ENCODE data around the gene CDC42BPA.

CDC42BPA gene

DNA sequence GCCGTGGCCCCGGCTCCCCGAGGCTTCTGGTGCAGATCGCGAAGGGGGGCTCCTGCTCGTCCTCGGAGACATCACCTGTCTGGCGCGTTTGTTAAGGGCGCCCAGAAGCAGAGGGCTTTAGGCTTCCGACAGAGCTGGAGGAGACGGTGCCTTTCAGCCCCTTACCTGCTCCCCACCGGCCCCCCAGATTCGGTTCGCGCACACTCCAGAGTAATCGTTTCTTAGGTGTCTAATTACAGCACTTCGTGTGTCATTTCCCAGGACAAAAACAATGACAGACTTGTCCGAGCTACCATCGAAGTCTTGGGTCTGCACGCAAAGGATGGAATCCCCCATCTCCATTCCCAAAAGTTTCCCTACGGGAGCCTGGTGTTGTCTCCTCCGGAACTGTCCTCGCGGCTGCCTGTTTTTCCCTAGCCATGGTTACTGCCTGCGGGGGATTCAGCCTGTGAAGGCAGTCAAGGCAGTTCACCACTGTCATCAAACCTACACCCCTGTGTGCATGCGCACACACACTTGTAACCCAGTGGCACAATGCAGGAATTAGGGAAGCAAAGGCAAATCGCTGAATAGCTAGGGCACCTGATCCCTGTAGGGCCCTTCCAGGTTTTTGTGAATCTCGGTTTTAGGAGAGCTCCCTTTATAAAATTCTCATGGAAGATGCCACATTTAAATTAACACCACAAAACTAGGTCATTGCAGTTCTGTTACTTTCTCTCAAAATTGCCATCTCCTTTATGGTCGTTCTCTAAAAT lies 738 bp upstream of the CDC42BPA start:
- H3K27ac ChIP-seq = peak overlapping the region; percentile 83
- TF ChIP-seq, protein P1, sequence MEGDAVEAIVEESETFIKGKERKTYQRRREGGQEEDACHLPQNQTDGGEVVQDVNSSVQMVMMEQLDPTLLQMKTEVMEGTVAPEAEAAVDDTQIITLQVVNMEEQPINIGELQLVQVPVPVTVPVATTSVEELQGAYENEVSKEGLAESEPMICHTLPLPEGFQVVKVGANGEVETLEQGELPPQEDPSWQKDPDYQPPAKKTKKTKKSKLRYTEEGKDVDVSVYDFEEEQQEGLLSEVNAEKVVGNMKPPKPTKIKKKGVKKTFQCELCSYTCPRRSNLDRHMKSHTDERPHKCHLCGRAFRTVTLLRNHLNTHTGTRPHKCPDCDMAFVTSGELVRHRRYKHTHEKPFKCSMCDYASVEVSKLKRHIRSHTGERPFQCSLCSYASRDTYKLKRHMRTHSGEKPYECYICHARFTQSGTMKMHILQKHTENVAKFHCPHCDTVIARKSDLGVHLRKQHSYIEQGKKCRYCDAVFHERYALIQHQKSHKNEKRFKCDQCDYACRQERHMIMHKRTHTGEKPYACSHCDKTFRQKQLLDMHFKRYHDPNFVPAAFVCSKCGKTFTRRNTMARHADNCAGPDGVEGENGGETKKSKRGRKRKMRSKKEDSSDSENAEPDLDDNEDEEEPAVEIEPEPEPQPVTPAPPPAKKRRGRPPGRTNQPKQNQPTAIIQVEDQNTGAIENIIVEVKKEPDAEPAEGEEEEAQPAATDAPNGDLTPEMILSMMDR (conservative IDR thresholded peaks at IDR 0.05) = no peak

DNA sequence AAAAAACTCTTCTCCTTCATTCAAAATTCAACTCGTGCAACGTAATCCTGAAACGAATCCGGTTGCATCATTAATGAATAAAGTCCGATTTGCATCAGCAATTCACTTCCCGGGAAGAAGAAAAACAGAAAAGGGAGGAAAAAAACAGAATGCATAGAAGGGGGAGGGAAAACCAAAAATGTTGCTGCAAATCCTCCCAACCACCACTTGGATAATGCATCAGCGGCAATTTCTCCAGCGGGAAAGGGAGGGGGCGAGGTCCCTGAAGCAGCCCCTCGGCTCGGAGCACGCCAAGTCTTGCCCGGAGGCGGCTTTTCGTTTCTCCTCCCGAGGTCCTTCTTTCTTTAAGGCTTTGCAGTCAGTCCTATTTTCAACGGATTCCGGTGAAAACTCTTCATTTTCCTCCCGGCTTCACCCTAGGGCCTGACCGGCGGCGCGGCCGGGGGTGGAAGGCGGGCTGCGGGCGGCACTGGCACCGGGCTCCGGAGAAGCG lies 723 bp downstream of the CDC42BPA start:
- TF ChIP-seq, protein P1 (conservative IDR thresholded peaks at IDR 0.05) = no peak
- H3K27ac ChIP-seq = peak overlapping the region; percentile 83

DNA sequence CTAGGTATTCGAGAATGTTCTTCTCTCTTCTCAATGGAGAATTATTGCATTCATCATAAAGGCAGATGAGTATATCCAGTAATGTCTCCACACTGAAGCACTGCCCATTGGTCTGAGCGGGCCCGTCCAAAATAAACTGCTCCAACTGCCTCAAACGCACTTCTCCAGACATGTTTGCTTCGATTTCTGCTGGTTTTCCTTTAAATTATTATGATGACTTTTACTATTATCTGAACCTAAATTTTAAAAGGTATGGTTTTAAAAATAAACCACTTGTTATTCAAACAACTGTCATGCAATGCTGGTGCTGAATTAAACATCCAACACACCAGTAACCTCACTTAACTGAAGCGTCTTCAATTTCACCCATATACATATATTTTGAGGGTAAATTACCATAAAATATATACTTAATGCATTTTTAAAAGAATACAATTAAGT lies 1.3 kb downstream of the CDC42BPA start:
- H3K27ac ChIP-seq = peak overlapping the region; percentile 83
- TF ChIP-seq, protein P1 (conservative IDR thresholded peaks at IDR 0.05) = no peak

DNA sequence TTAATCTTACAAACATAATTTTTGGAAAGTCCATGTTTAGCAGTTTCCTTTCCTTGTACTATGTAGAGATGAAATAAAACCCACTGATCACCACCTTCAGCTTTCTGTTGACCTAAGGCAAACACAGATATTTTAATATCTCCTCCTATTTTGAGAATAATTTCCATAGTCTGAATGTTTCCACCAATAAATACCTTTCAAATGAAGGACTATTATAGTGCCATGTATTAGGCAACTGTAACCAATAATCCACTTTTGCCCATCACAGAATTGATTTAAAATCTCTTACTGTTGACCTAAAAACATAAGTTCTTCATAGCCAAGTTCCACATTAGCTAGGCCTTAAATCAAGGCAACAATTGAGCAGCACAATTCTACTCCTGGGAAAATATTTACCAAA lies 1.8 kb downstream of the CDC42BPA start:
- TF ChIP-seq, protein P1 (conservative IDR thresholded peaks at IDR 0.05) = no peak
- H3K27ac ChIP-seq = peak overlapping the region; percentile 83

DNA sequence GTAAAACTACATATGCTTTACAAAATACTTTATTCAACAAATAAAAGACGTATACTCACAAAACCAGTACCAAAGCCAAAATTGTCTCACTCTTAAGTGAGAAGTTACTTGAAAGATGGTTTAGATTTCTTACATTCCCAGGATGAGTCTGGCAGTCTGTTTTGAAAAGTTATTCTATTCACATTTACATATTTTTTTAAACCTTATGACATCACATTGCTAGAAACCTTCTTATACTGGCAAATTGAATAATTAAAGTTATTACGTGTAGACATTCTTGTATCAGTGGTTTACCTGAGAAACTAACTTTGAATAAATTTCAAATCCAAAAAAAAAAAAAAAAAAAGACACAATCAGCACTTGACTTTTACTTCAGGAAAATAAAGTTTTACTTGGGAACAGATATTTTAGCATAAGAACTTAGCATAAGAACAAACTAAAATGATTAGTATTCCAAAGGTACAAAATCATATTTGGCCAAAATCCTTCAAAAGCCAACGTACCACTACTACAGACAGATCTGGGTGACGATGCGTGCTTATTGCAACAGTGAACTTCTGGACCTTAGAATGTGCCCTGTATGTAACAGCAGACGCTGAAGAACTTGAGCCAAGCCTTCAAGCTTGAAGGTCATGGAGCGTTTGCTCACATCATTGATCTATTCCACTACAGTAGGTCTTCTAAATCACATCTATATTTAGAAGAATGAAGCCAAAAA lies 2.5 kb downstream of the CDC42BPA start:
- H3K27ac ChIP-seq = peak overlapping the region; percentile 83; the same call in 1 of the 2 replicates
- TF ChIP-seq, protein P1 (conservative IDR thresholded peaks at IDR 0.05) = no peak

DNA sequence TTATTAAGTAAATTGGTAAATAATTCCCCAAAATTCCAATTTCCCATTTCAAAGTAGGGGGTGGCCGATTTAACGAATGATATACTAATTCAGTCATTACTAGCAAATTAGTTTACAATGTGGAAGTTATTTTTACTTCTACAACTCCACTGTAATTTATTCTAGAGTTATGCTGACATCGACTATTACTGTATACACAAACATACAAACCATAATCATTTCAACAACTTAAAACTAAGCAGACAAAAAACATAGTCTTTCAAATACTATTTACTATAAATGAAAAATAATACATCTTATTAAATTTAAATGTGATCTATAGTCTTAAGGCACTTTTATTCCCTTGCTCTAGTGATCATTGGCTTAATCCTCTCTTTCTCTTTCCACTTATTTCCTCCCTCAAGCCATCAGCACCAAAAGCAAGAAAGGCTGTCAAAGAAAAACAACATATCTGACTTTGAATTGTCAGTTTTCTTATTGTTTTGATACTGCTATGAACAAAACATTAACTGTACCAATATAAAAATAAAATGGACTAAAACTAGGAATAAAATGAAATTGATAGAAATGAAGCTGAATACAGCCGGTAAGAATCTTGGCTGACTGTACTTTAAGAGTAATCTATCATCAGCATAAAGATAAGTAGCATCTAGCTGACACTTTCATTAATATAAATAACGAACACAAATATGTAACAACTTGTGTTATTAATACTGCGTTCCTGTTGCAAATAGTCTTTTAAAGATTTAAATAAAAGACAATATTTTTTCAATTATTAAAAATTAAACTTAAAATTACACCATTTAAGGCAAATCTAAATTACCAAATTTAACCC lies 4.1 kb downstream of the CDC42BPA start:
- no peak overlapping the region for H3K27ac ChIP-seq
- TF ChIP-seq, protein P1 (conservative IDR thresholded peaks at IDR 0.05) = no peak

All from VCaP (cell line).